HCT116 (cell line): Measurements from ENCODE around the gene HYLS1. TPM values are rescaled to one million over a fixed set of nuclear protein-coding genes. Genes with fewer than 3 reads are reported as not detected.

Experiments used
- ATAC-seq: fragments of 200-7000 bp; cut with Tn5 transposase; 2 replicates; pipeline ENCODE4 v1.9.1; 2020; ENCODE audit warnings: mild to moderate bottlenecking, moderate library complexity
- BruUV-seq: library from RNA; stranded (reverse); fragments of 400-500 nt; replicated peaks from 2 replicates; lab custom pipeline; 2021; lab: Mats Ljungman, UMichigan
- CTCF ChIA-PET: fragments of 300-600 bp; sonication (Branson Sonifier 250); formaldehyde crosslinking; loops from one replicate; lab custom pipeline; 2021; ENCODE audit warnings: antibody characterized with exemption; lab: Charles Lee
- POLR2A ChIA-PET: fragments of 300-600, 350-600 bp; sonication (Branson Sonifier 250); formaldehyde crosslinking; loops from one replicate; lab custom pipeline; 2021; ENCODE audit warnings: antibody characterized with exemption; lab: Charles Lee
- RAD21 ChIA-PET, 2 experiments: fragments of 300-600 bp; sonication (Branson Sonifier 250); formaldehyde crosslinking; loops; one replicate each; lab custom pipeline; 2023; ENCODE audit warnings: low total read pairs in 2 of 2; ENCODE audit not compliant: uncharacterized antibody in 2 of 2, unreplicated experiment in 2 of 2, low non-redundant PET in 1 of 2; lab: Charles Lee
- DNase-seq: peaks from one replicate; pipeline ENCODE4 v3.0.0-alpha.2; 2010; ENCODE audit warnings: low read depth, low spot score
- H2AFZ ChIP-seq: fragments of 200-600 bp; shearing (Covaris generic), sonication (generic); 2 replicates; pipeline ENCODE4 v1.6.1; 2017; ENCODE audit warnings: low read depth, mixed run types, mixed read lengths, antibody characterized with exemption, low read length; ENCODE audit not compliant: poor library complexity, severe bottlenecking
- H3K27ac ChIP-seq: 2 replicates; pipeline ENCODE4 v1.5.1; 2012; ENCODE audit warnings: low read depth, low read length
- H3K27me3 ChIP-seq: fragments of 200-600 bp; sonication (generic); 2 replicates; pipeline ENCODE4 v1.6.1; 2016; ENCODE audit warnings: mixed run types, low read length, mixed read lengths; ENCODE audit not compliant: insufficient read depth
- H3K36me3 ChIP-seq, 2 experiments: fragments of 200-500 bp in 1 of 2; fragments of 200-600 bp in 1 of 2; sonication (Bioruptor generic) in 1 of 2; sonication (generic) in 1 of 2; 2 replicates each; pipeline versions ENCODE4 v1.5.1 to v1.6.1; 2014 to 2016; ENCODE audit warnings: low read length in 2 of 2, inconsistent platforms in 1 of 2, mixed read lengths in 1 of 2, mixed run types in 1 of 2; ENCODE audit not compliant: insufficient read depth in 2 of 2, control insufficient read depth in 1 of 2
- H3K4me1 ChIP-seq, 2 experiments: fragments of 200-600 bp in 1 of 2; sonication (generic) in 1 of 2; 2 replicates each; pipeline versions ENCODE4 v1.5.1 to v1.6.1; 2012 to 2017; ENCODE audit warnings: low read length in 2 of 2, inconsistent platforms in 1 of 2, mild to moderate bottlenecking in 1 of 2, mixed read lengths in 1 of 2, mixed run types in 1 of 2, moderate library complexity in 1 of 2; ENCODE audit not compliant: insufficient read depth in 2 of 2, control insufficient read depth in 1 of 2
- H3K4me2 ChIP-seq: fragments of 200-600 bp; sonication (generic); 2 replicates; pipeline ENCODE4 v1.6.1; 2017; ENCODE audit warnings: mixed run types, low read length, mixed read lengths
- H3K4me3 ChIP-seq, 2 experiments: fragments of 200-600 bp in 1 of 2; sonication (generic) in 1 of 2; replicated peaks in 1 of 2; 2 replicates each; pipeline ENCODE4 v1.5.1; 2011 to 2016; ENCODE audit warnings: low read length in 2 of 2, control low read depth in 1 of 2, low read depth in 1 of 2, mild to moderate bottlenecking in 1 of 2, mixed read lengths in 1 of 2, mixed run types in 1 of 2
- H3K79me2 ChIP-seq: fragments of 200-600 bp; sonication (generic); 2 replicates; pipeline ENCODE4 v1.6.1; 2017; ENCODE audit warnings: mild to moderate bottlenecking, mixed run types, low read length, moderate library complexity, mixed read lengths; ENCODE audit not compliant: insufficient read depth
- H3K9ac ChIP-seq: fragments of 200-600 bp; sonication (generic); 2 replicates; pipeline ENCODE4 v1.6.1; 2016; ENCODE audit warnings: low read length, mixed read lengths
- H3K9me2 ChIP-seq: fragments of 200-600 bp; sonication (generic), shearing (Covaris generic); 2 replicates; pipeline ENCODE4 v1.6.1; 2017; ENCODE audit warnings: mixed run types, mild to moderate bottlenecking, moderate library complexity; ENCODE audit not compliant: insufficient read depth
- H3K9me3 ChIP-seq, 2 experiments: fragments of 200-500 bp in 1 of 2; fragments of 200-600 bp in 1 of 2; sonication (Bioruptor generic) in 1 of 2; sonication (generic) in 1 of 2; 2 replicates each; pipeline ENCODE4 v1.6.1; 2014 to 2017; ENCODE audit warnings: low read length in 2 of 2, mixed read lengths in 2 of 2, inconsistent platforms in 1 of 2, low read depth in 1 of 2, mild to moderate bottlenecking in 1 of 2, mixed run types in 1 of 2, moderate library complexity in 1 of 2; ENCODE audit not compliant: control insufficient read depth in 1 of 2, insufficient read depth in 1 of 2
- H4K20me1 ChIP-seq: fragments of 200-600 bp; sonication (generic), shearing (Covaris generic); 2 replicates; pipeline ENCODE4 v1.6.1; 2017; ENCODE audit warnings: mixed run types, mild to moderate bottlenecking, moderate library complexity; ENCODE audit not compliant: insufficient read depth
- ATF3 ChIP-seq: IDR thresholded peaks from 2 replicates; pipeline ENCODE4 v1.6.1; 2012
- CBX3 ChIP-seq: IDR thresholded peaks from 2 replicates; pipeline ENCODE4 v1.6.1; 2012; ENCODE audit warnings: low read depth
- CTCF ChIP-seq, 3 experiments: fragments of 200-600 bp in 1 of 3; sonication (generic) in 1 of 3; IDR thresholded peaks in 2 of 3; conservative IDR thresholded peaks in 1 of 3; 2 replicates each; pipeline ENCODE4 v1.5.1; 2012 to 2017; ENCODE audit warnings: low read depth in 2 of 3, low read length in 2 of 3, antibody characterized with exemption in 1 of 3, borderline replicate concordance in 1 of 3, control low read depth in 1 of 3, mild to moderate bottlenecking in 1 of 3, mixed read lengths in 1 of 3, mixed run types in 1 of 3, moderate library complexity in 1 of 3; ENCODE audit not compliant: insufficient read depth in 1 of 3
- ELF1 ChIP-seq: IDR thresholded peaks from 2 replicates; pipeline ENCODE4 v1.6.1; 2012; ENCODE audit warnings: low read depth, borderline replicate concordance
- EZH2 ChIP-seq: fragments of 200-600 bp; sonication (generic); IDR thresholded peaks from 2 replicates; pipeline ENCODE4 v1.6.1; 2017; ENCODE audit warnings: antibody characterized with exemption, mixed run types
- EZH2phosphoT487 ChIP-seq: fragments of 200-600 bp; IDR thresholded peaks from 2 replicates; pipeline ENCODE4 v1.6.1; 2018; ENCODE audit warnings: antibody characterized with exemption, borderline replicate concordance
- FOSL1 ChIP-seq: IDR thresholded peaks from 2 replicates; pipeline ENCODE4 v1.6.1; 2012; ENCODE audit warnings: low read depth
- JUND ChIP-seq: IDR thresholded peaks from 2 replicates; pipeline ENCODE4 v1.6.1; 2012
- POLR2A ChIP-seq: IDR thresholded peaks from 2 replicates; pipeline ENCODE4 v1.7.0; 2011; ENCODE audit warnings: borderline replicate concordance; ENCODE audit not compliant: insufficient read depth, insufficient read length; ENCODE audit errors: extremely low read depth
- POLR2AphosphoS5 ChIP-seq: IDR thresholded peaks from 2 replicates; pipeline ENCODE4 v1.6.1; 2011; ENCODE audit warnings: mild to moderate bottlenecking, low read depth, low read length, moderate library complexity
- RAD21 ChIP-seq: IDR thresholded peaks from 2 replicates; pipeline ENCODE4 v1.6.1; 2012; ENCODE audit warnings: low read depth, mild to moderate bottlenecking
- SIN3A ChIP-seq: IDR thresholded peaks from 2 replicates; pipeline ENCODE4 v1.6.1; 2012; ENCODE audit warnings: low read depth
- SRF ChIP-seq: IDR thresholded peaks from 2 replicates; pipeline ENCODE4 v1.6.1; 2012; ENCODE audit warnings: low read depth
- YY1 ChIP-seq: IDR thresholded peaks from 2 replicates; pipeline ENCODE4 v1.6.1; 2011; ENCODE audit warnings: low read length, low read depth, moderate library complexity, mild to moderate bottlenecking; ENCODE audit not compliant: insufficient replicate concordance; ENCODE audit errors: extremely low read depth
- ZNF274 ChIP-seq: fragments of 200-500 bp; sonication (Bioruptor generic); IDR thresholded peaks from 2 replicates; pipeline ENCODE4 v1.6.1; 2014; ENCODE audit warnings: mild to moderate bottlenecking, low read depth, low read length, inconsistent platforms
- intact Hi-C: fragments of 100-400 bp; cut with micrococcal nuclease; formaldehyde crosslinking; loops from 2 replicates; pipeline ENCODE4 v1.10.0; 2022
- total RNA-seq: library from RNA; stranded (reverse); gene quantifications from one replicate; pipeline ENCODE4 v1.2.1, GENCODE V29; 2021; ENCODE audit not compliant: unreplicated experiment

Gene HYLS1
- total RNA-seq, 1 experiment from 2014 or later: 18.9 TPM

- Histone ChIP-seq H3K36me3 (no peaks in the 10 kb centered on the region), H3K4me3 (no peak overlapping the region), H2AFZ (no peak overlapping the region), H4K20me1 (no peaks in the 10 kb centered on the region), H3K9me2 (no peaks in the 10 kb centered on the region), H3K27ac (no peak overlapping the region), H3K27me3 (no peaks in the 10 kb centered on the region; the same call in 1 of the 2 replicates)
- intact Hi-C loops: loop anchor here (5.0 kb wide), 2 partner anchors 524 to 1034 kb away; no protein-coding TSS in a partner anchor
- ATAC-seq (peak; percentile 81), DNase-seq (peak; percentile 29)
- BruUV-seq: no TSS peak
- POLR2A ChIA-PET: no interaction called here
- TF ChIP-seq EZH2phosphoT487: no peak
- peak; percentile 44 to 69 (median 69); a peak in 5 of 6 replicates for TF ChIP-seq CTCF (IDR thresholded peaks at IDR 0.05 in 2 of 3, conservative IDR thresholded peaks at IDR 0.05 in 1 of 3; ENCODE audit: borderline replicate concordance in 1 of 3, insufficient read depth in 1 of 3, low read depth in 2 of 3, low read length in 2 of 3)
- peak; percentile 73 for TF ChIP-seq RAD21
- TF ChIP-seq FOSL1: no peak
- TF ChIP-seq, all 23 proteins: peak for 2
- ChIA-PET RAD21 (no interaction called here), CTCF (no interaction called here)
- no peak overlapping the region for H3K4me2 ChIP-seq
- H3K9me3 ChIP-seq: peaks cover 0 to 6% of the 10 kb centered on the region in 2 experiments; a peak in 1 of 4 replicates
- H3K9ac ChIP-seq: no peak overlapping the region
- no peaks in the 10 kb centered on the region for H3K79me2 ChIP-seq
- no peaks in the 10 kb centered on the region for H3K4me1 ChIP-seq
Measured at GRCh38 chr11:125871391-125872137, 15.9 kb upstream of the HYLS1 start.

GRCh38 chr11:125872138-125872491 is 15.4 kb upstream of the HYLS1 start:
- ATAC-seq (no peak), DNase-seq (no peak)
- no peak overlapping the region for H3K4me3 ChIP-seq
- BruUV-seq: no TSS peak
- RAD21 ChIA-PET: no interaction called here
- peaks cover 0 to 6% of the 10 kb centered on the region in 2 experiments; a peak in 1 of 4 replicates for H3K9me3 ChIP-seq
- intact Hi-C loops: loop anchor here (5.0 kb wide), 2 partner anchors 525 to 1035 kb away; no protein-coding TSS in a partner anchor
- H3K27ac ChIP-seq: no peak overlapping the region
- no peaks in the 10 kb centered on the region; the same call in 1 of the 2 replicates for H3K27me3 ChIP-seq
- CTCF ChIA-PET: no interaction called here
- H3K9me2 ChIP-seq: no peaks in the 10 kb centered on the region
- no peaks in the 10 kb centered on the region for H4K20me1 ChIP-seq
- no peaks in the 10 kb centered on the region for H3K79me2 ChIP-seq
- no peaks in the 10 kb centered on the region for H3K36me3 ChIP-seq
- no peak overlapping the region for H3K9ac ChIP-seq
- H3K4me1 ChIP-seq: no peaks in the 10 kb centered on the region
- H2AFZ ChIP-seq: no peak overlapping the region
- no peak overlapping the region for H3K4me2 ChIP-seq
- TF ChIP-seq CBX3 (no peak), JUND (no peak), YY1 (no peak), SIN3A (no peak), ELF1 (no peak), ATF3 (no peak), ZNF274 (no peak), EZH2 (no peak), POLR2AphosphoS5 (no peak), SRF (no peak), POLR2A (no peak), CTCF (IDR thresholded peaks at IDR 0.05 in 2 of 3, conservative IDR thresholded peaks at IDR 0.05 in 1 of 3; ENCODE audit: borderline replicate concordance in 1 of 3, insufficient read depth in 1 of 3, low read depth in 2 of 3, low read length in 2 of 3) (no peak), EZH2phosphoT487 (no peak)
- POLR2A ChIA-PET: no interaction called here
